HEK293 (cell line): ENCODE measurements around the gene TMEM250.

Experiments
- CTCF ChIA-PET: fragments of 350-600 bp; formaldehyde crosslinking; extraction: SDS; loops from one replicate; lab custom pipeline; 2021; ENCODE audit warnings: antibody characterized with exemption; lab: Yijun Ruan, JAX
- POLR2A ChIA-PET: fragments of 300-600 bp; formaldehyde crosslinking; extraction: SDS; loops from one replicate; lab custom pipeline; 2020; ENCODE audit warnings: antibody characterized with exemption, inconsistent platforms; lab: Yijun Ruan, JAX
- H3K27ac ChIP-seq: fragments of 200-500 bp; sonication (Bioruptor generic); 2 replicates; pipeline ENCODE4 v1.5.1; 2014; ENCODE audit warnings: low read depth, low read length, control low read depth, inconsistent platforms; ENCODE audit errors: extremely low read depth
- H3K36me3 ChIP-seq, 2 experiments: fragments of 200-500 bp in 1 of 2; sonication (Bioruptor generic) in 1 of 2; 1 replicate in 1 of 2; 2 replicates in 1 of 2; pipeline ENCODE4 v1.5.1; 2014 to 2017; ENCODE audit warnings: inconsistent platforms in 2 of 2, low read length in 2 of 2; ENCODE audit not compliant: control insufficient read depth in 2 of 2, insufficient read depth in 1 of 2
- H3K4me1 ChIP-seq: fragments of 200-500 bp; sonication (Bioruptor generic); 2 replicates; pipeline ENCODE4 v1.5.1; 2014; ENCODE audit warnings: mild to moderate bottlenecking, low read length, inconsistent platforms; ENCODE audit not compliant: control insufficient read depth, insufficient read depth
- H3K4me3 ChIP-seq: 2 replicates; pipeline ENCODE4 v1.5.1; 2011; ENCODE audit warnings: low read depth, mild to moderate bottlenecking, control low read depth, low read length, moderate library complexity
- H3K9me3 ChIP-seq: fragments of 200-500 bp; sonication (Bioruptor generic); 2 replicates; pipeline ENCODE4 v1.5.1; 2014; ENCODE audit warnings: low read depth, low read length, inconsistent platforms; ENCODE audit not compliant: control insufficient read depth, insufficient read depth
- RBAK ChIP-seq: fragments of 450-650 bp; formaldehyde crosslinking; IDR thresholded peaks from 2 replicates; pipeline ENCODE4 v1.5.1; 2016; ENCODE audit warnings: missing biosample characterization, missing genetic modification characterization
- TRIM28 ChIP-seq: IDR thresholded peaks from 2 replicates; pipeline ENCODE4 v1.6.1; 2011; ENCODE audit warnings: low read length, control low read depth, borderline replicate concordance
- ZBTB21 ChIP-seq: fragments of 450-650 bp; formaldehyde crosslinking; IDR thresholded peaks from 2 replicates; pipeline ENCODE4 v1.5.1; 2017; ENCODE audit warnings: missing biosample characterization, missing genetic modification characterization
- ZBTB48 ChIP-seq: fragments of 450-650 bp; formaldehyde crosslinking; IDR thresholded peaks from 2 replicates; pipeline ENCODE4 v1.5.1; 2016; ENCODE audit warnings: missing biosample characterization, missing genetic modification characterization
- ZBTB8A ChIP-seq: fragments of 450-650 bp; formaldehyde crosslinking; IDR thresholded peaks from 2 replicates; pipeline ENCODE4 v1.5.1; 2016; ENCODE audit warnings: missing biosample characterization, missing genetic modification characterization
- ZNF10 ChIP-seq: fragments of 450-650 bp; formaldehyde crosslinking; IDR thresholded peaks from 2 replicates; pipeline ENCODE4 v1.5.1; 2017; ENCODE audit warnings: missing biosample characterization, missing genetic modification characterization
- ZNF19 ChIP-seq: fragments of 450-650 bp; formaldehyde crosslinking; IDR thresholded peaks from 2 replicates; pipeline ENCODE4; 2016; ENCODE audit warnings: missing biosample characterization, missing genetic modification characterization, low read depth
- ZNF202 ChIP-seq: fragments of 450-650 bp; formaldehyde crosslinking; IDR thresholded peaks from 2 replicates; pipeline ENCODE4 v1.5.1; 2016; ENCODE audit warnings: missing biosample characterization, missing genetic modification characterization, borderline replicate concordance
- ZNF350 ChIP-seq: fragments of 450-650 bp; formaldehyde crosslinking; IDR thresholded peaks from 2 replicates; pipeline ENCODE4 v1.5.0; 2017; ENCODE audit warnings: missing biosample characterization, mild to moderate bottlenecking, missing genetic modification characterization
- ZNF354C ChIP-seq: fragments of 450-650 bp; formaldehyde crosslinking; IDR thresholded peaks from 2 replicates; pipeline ENCODE4 v1.5.1; 2016; ENCODE audit warnings: missing biosample characterization, missing genetic modification characterization, low read depth, borderline replicate concordance
- ZNF426 ChIP-seq: fragments of 450-650 bp; formaldehyde crosslinking; IDR thresholded peaks from 2 replicates; pipeline ENCODE4 v1.5.1; 2017; ENCODE audit warnings: missing biosample characterization, missing genetic modification characterization, mild to moderate bottlenecking, inconsistent platforms, moderate library complexity
- ZNF596 ChIP-seq: fragments of 450-650 bp; IDR thresholded peaks from 2 replicates; pipeline ENCODE4 v1.5.0; 2018; ENCODE audit warnings: missing biosample characterization, mild to moderate bottlenecking, missing genetic modification characterization, moderate library complexity
- ZNF610 ChIP-seq: fragments of 450-650 bp; formaldehyde crosslinking; IDR thresholded peaks from 2 replicates; pipeline ENCODE4 v1.5.1; 2016; ENCODE audit warnings: missing biosample characterization, missing genetic modification characterization, borderline replicate concordance
- ZNF701 ChIP-seq: fragments of 450-650 bp; formaldehyde crosslinking; IDR thresholded peaks from 2 replicates; pipeline ENCODE4 v1.5.1; 2016; ENCODE audit warnings: missing biosample characterization, missing genetic modification characterization
- ZNF777 ChIP-seq: fragments of 450-650 bp; formaldehyde crosslinking; IDR thresholded peaks from 2 replicates; pipeline ENCODE4 v1.5.1; 2017; ENCODE audit warnings: missing biosample characterization, missing genetic modification characterization, borderline replicate concordance
- ZNF785 ChIP-seq: fragments of 450-650 bp; formaldehyde crosslinking; IDR thresholded peaks from 2 replicates; pipeline ENCODE4 v1.5.1; 2016; ENCODE audit warnings: missing biosample characterization, missing genetic modification characterization
- ZNF830 ChIP-seq: fragments of 450-650 bp; IDR thresholded peaks from 2 replicates; pipeline ENCODE4 v1.5.0; 2018; ENCODE audit warnings: missing biosample characterization, missing genetic modification characterization, low read depth, mild to moderate bottlenecking, moderate library complexity
- ZSCAN30 ChIP-seq: fragments of 450-650 bp; IDR thresholded peaks from 2 replicates; pipeline ENCODE4 v1.5.1; 2018; ENCODE audit warnings: missing biosample characterization, mild to moderate bottlenecking, missing genetic modification characterization, moderate library complexity
- TF ChIP-seq, protein P1 (sequence below): fragments of 450-650 bp; formaldehyde crosslinking; IDR thresholded peaks from 2 replicates; pipeline ENCODE4 v1.5.1; 2016; ENCODE audit warnings: missing biosample characterization, missing genetic modification characterization
- TF ChIP-seq, protein P2 (sequence below): fragments of 450-650 bp; formaldehyde crosslinking; IDR thresholded peaks from 2 replicates; pipeline ENCODE4 v1.5.1; 2016; ENCODE audit warnings: missing biosample characterization, missing genetic modification characterization
- TF ChIP-seq, protein P3 (sequence below): fragments of 450-650 bp; formaldehyde crosslinking; IDR thresholded peaks from 2 replicates; pipeline ENCODE4 v1.5.1; 2016; ENCODE audit warnings: missing biosample characterization, missing genetic modification characterization
- TF ChIP-seq, protein P4 (sequence below): fragments of 450-650 bp; formaldehyde crosslinking; IDR thresholded peaks from 2 replicates; pipeline ENCODE4 v1.5.1; 2016; ENCODE audit warnings: missing biosample characterization, missing genetic modification characterization

TMEM250 gene

DNA sequence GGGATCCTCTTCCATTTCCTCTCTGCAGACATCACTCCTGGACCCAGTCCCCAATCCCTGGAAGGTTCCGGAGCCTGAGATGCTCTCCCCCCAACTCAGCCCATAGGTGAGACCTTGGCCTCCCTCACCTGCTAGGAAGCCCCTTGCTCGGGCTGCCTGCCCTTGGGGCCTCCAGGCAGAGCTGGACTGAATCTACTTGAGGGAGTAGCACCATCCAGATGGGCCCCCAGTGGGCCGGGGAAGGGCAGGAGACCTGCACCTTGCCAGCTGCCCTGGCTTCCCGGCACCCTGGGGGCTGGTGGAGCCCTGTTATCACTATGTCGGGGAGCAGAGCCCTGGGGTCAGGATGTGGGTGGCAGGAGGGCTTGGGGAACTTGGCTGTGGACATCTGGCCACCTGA is 26.9 kb upstream of the TMEM250 start:
- ChIA-PET POLR2A (interaction anchor here (0.6 kb wide), 1 partner anchor 14 kb away, joined by 3 read pairs; no protein-coding TSS in a partner anchor), CTCF (interaction anchor here (0.6 to 1.1 kb wide), 3 partner anchors 42 to 142 kb away, joined by 3 to 5 read pairs (median 4); no protein-coding TSS in a partner anchor)

DNA sequence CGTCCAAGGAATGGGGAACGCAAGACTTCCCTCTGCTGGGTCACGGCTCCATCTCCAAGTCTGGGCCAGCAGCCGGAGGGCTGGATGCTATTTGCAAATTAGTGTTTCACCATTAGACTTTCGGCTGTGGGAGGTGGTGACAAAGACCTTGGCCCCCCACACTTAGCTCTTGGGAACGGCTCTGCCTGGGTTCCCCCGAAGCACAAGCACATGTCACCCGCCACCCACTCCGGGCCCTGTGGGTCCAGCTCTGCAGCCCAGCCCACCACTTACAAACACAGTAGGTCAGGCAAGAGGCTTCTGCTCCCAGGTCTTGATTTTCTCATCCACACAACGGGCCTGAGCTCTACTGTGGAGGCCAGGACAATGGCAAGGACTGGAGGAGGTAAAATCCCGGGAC is 25.8 kb upstream of the TMEM250 start:
- Histone ChIP-seq H3K36me3 (no peaks in the 10 kb centered on the region), H3K9me3 (no peaks in the 10 kb centered on the region), H3K4me1 (no peaks in the 10 kb centered on the region), H3K27ac (no peak overlapping the region), H3K4me3 (no peak overlapping the region)
- CTCF ChIA-PET, result interaction anchor here (0.7 to 1.6 kb wide), 3 partner anchors 14 to 118 kb away, joined by 3 to 5 read pairs (median 3); no protein-coding TSS in a partner anchor
- TF ChIP-seq ZBTB21 (tag by site-specific recombination) (no peak), ZNF19 (tag by site-specific recombination) (no peak), ZNF830 (tag by site-specific recombination) (no peak), ZNF610 (tag by site-specific recombination) (no peak), ZNF202 (tag by site-specific recombination) (no peak), RBAK (tag by site-specific recombination) (no peak)
- TF ChIP-seq, protein P1, sequence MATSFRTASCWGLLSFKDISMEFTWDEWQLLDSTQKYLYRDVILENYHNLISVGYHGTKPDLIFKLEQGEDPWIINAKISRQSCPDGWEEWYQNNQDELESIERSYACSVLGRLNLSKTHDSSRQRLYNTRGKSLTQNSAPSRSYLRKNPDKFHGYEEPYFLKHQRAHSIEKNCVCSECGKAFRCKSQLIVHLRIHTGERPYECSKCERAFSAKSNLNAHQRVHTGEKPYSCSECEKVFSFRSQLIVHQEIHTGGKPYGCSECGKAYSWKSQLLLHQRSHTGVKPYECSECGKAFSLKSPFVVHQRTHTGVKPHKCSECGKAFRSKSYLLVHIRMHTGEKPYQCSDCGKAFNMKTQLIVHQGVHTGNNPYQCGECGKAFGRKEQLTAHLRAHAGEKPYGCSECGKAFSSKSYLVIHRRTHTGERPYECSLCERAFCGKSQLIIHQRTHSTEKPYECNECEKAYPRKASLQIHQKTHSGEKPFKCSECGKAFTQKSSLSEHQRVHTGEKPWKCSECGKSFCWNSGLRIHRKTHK, result no peak
- TF ChIP-seq, protein P2, sequence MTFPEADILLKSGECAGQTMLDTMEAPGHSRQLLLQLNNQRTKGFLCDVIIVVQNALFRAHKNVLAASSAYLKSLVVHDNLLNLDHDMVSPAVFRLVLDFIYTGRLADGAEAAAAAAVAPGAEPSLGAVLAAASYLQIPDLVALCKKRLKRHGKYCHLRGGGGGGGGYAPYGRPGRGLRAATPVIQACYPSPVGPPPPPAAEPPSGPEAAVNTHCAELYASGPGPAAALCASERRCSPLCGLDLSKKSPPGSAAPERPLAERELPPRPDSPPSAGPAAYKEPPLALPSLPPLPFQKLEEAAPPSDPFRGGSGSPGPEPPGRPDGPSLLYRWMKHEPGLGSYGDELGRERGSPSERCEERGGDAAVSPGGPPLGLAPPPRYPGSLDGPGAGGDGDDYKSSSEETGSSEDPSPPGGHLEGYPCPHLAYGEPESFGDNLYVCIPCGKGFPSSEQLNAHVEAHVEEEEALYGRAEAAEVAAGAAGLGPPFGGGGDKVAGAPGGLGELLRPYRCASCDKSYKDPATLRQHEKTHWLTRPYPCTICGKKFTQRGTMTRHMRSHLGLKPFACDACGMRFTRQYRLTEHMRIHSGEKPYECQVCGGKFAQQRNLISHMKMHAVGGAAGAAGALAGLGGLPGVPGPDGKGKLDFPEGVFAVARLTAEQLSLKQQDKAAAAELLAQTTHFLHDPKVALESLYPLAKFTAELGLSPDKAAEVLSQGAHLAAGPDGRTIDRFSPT (tag by site-specific recombination), result no peak
- POLR2A ChIA-PET, result no interaction called here

More for the DNA sequence above, 26.9 kb upstream of the TMEM250 start:
- Histone ChIP-seq H3K9me3 (no peaks in the 10 kb centered on the region), H3K27ac (no peak overlapping the region), H3K4me3 (no peak overlapping the region), H3K4me1 (no peaks in the 10 kb centered on the region), H3K36me3 (no peaks in the 10 kb centered on the region)
- TF ChIP-seq, protein P3, sequence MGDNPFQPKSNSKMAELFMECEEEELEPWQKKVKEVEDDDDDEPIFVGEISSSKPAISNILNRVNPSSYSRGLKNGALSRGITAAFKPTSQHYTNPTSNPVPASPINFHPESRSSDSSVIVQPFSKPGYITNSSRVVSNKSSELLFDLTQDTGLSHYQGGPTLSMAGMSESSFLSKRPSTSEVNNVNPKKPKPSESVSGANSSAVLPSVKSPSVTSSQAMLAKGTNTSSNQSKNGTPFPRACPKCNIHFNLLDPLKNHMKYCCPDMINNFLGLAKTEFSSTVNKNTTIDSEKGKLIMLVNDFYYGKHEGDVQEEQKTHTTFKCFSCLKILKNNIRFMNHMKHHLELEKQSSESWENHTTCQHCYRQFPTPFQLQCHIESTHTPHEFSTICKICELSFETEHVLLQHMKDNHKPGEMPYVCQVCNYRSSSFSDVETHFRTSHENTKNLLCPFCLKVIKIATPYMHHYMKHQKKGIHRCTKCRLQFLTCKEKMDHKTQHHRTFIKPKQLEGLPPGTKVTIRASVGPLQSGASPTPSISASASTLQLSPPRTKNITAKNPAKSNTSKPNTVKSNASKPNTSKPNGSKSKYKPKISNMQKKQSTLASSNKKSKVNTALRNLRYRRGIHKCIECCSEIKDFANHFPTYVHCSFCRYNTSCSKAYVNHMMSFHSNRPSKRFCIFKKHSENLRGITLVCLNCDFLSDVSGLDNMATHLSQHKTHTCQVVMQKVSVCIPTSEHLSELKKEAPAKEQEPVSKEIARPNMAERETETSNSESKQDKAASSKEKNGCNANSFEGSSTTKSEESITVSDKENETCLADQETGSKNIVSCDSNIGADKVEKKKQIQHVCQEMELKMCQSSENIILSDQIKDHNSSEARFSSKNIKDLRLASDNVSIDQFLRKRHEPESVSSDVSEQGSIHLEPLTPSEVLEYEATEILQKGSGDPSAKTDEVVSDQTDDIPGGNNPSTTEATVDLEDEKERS, result no peak
- TF ChIP-seq ZNF777 (tag by site-specific recombination) (no peak), ZNF596 (tag by site-specific recombination) (no peak), ZNF701 (tag by site-specific recombination) (no peak)

DNA sequence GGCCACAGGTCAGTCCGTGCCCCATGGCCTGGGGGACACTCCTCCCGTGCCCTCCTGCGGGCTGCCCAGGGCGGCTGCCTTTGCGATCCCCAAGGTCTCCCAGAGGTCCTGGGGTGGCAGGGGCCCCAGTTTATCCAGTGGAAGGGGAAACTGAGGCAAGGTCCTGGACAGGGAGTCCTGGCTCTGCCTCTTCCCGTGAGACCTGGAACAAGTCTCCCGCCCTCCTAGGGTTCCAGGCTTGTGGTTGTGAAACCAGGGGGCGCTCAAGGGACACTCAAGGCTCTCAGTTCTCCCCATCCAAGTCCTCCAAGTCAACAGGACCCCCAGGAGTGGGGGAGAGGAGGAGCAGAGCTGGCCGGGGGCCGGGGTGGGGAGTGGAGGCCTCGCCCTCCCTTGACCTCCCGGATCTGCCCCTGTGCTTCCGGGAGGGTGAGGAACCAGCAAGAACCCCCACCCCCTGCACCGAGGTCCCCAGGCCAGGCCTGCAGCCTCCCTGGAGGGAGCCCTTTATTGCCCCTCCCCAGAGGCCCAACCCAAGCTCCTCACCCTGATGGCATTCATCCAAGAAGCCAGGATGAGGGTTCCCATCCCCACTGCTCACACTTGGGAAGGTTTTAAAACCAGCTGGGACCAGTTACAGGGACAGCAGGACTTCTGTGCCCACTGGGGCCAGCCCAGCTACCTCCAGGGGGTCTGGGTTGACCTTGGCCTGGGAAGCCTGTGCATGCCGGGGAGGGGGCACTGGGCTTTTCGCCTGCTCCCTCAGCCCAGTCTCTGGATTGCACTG is 24.7 kb upstream of the TMEM250 start:
- Histone ChIP-seq H3K9me3 (no peaks in the 10 kb centered on the region), H3K4me1 (no peaks in the 10 kb centered on the region), H3K4me3 (no peak overlapping the region), H3K36me3 (no peaks in the 10 kb centered on the region), H3K27ac (no peak overlapping the region)
- ChIA-PET POLR2A (no interaction called here), CTCF (interaction anchor here (0.6 to 1.6 kb wide), 16 partner anchors 9 to 246 kb away, joined by 3 to 5 read pairs (median 3); no protein-coding TSS in a partner anchor)
- no peak for TF ChIP-seq ZNF10 (tag by site-specific recombination)
- no peak for TF ChIP-seq TRIM28
- TF ChIP-seq ZNF785, result no peak
- TF ChIP-seq ZBTB48, result peak; percentile 49; the same call in 1 of the 2 replicates
- TF ChIP-seq, protein P4, sequence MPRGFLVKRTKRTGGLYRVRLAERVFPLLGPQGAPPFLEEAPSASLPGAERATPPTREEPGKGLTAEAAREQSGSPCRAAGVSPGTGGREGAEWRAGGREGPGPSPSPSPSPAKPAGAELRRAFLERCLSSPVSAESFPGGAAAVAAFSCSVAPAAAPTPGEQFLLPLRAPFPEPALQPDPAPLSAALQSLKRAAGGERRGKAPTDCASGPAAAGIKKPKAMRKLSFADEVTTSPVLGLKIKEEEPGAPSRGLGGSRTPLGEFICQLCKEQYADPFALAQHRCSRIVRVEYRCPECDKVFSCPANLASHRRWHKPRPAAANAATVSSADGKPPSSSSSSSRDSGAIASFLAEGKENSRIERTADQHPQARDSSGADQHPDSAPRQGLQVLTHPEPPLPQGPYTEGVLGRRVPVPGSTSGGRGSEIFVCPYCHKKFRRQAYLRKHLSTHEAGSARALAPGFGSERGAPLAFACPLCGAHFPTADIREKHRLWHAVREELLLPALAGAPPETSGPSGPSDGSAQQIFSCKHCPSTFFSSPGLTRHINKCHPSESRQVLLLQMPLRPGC (tag by site-specific recombination), result no peak
- TF ChIP-seq ZSCAN30 (tag by site-specific recombination), result no peak
- peak; percentile 58 for TF ChIP-seq ZBTB8A (tag by site-specific recombination)
- TF ChIP-seq ZNF830 (tag by site-specific recombination), result no peak
- TF ChIP-seq ZNF350 (tag by site-specific recombination), result no peak
- no peak for TF ChIP-seq ZNF354C
- TF ChIP-seq ZNF426, result no peak
